PC-3 (cell line): ENCODE data around the gene WAC.

Experiments
- CTCF ChIP-seq: fragments of 300-600 bp; sonication (generic); conservative IDR thresholded peaks from 2 replicates; pipeline ENCODE4 v1.5.1; 2017; ENCODE audit warnings: antibody characterized with exemption, low read depth, mild to moderate bottlenecking, low read length
- EZH2 ChIP-seq: fragments of 300-600 bp; sonication (generic); IDR thresholded peaks from one replicate; pipeline ENCODE4 v1.6.1; 2017; ENCODE audit warnings: antibody characterized with exemption, mild to moderate bottlenecking, low read length; ENCODE audit not compliant: unreplicated experiment
- EZH2phosphoT487 ChIP-seq: fragments of 300-600 bp; sonication (generic); IDR thresholded peaks from 2 replicates; pipeline ENCODE4 v1.6.1; 2018; ENCODE audit warnings: mild to moderate bottlenecking, antibody characterized with exemption, low read length, borderline replicate concordance

- TF ChIP-seq CTCF (no peak), EZH2 (no peak), EZH2phosphoT487 (no peak)
Observed at GRCh38 chr10:28669227-28670173, 136.6 kb downstream of the WAC start.
